ENCODE results near the gene GIPR. TPM values are rescaled to one million over a fixed set of nuclear protein-coding genes. Genes with fewer than 3 reads are reported as not detected.
A peak's percentile ranks its signal among the peaks of the same experiment; 100 is the strongest.

GIPR gene
- total and polyA plus RNA-seq, 10 of the 15 experiments (the other 5 are each of a cell fraction or from before 2014, with no cell fraction given) = 1.7 to 26.3 (median 13.7) TPM

- peaks cover 9% of the 10 kb centered on the region for H3K79me2 ChIP-seq (ENCODE audit: control insufficient read depth, insufficient read depth, low read length)
- BruUV-seq (replicated peaks) = no TSS peak
- ChIA-PET SMC1A (ENCODE audit: uncharacterized antibody, unreplicated experiment) (interaction anchor here (0.6 to 5.3 kb wide), 13 partner anchors 25 to 215 kb away, joined by 3 to 39 read pairs (median 4); partner anchors contain the start of genes GIPR and OPA3), POLR2A (interaction anchor here (0.6 to 3.7 kb wide), 15 partner anchors 12 to 959 kb away, joined by 3 to 25 read pairs (median 6); partner anchors contain the start of genes FBXO46, GIPR and VASP), CTCF (interaction anchor here (0.6 to 3.9 kb wide), 42 partner anchors 10 to 215 kb away, joined by 3 to 43 read pairs (median 5); partner anchors contain the start of genes FOSB, GIPR, QPCTL and RTN2), RAD21 (ENCODE audit: unreplicated experiment) (interaction anchor here (0.6 to 4.3 kb wide), 19 partner anchors 13 to 241 kb away, joined by 3 to 47 read pairs (median 5); partner anchors contain the start of genes GIPR, OPA3 and SIX5)
- WGBS (ENCODE audit: insufficient coverage, insufficient replicate concordance, low lambda C conversion rate, missing lambda C conversion rate) = 1% methylated on average over 37 of the region's 39 CpGs
- in situ Hi-C loops (cut with MboI) = loop anchor here (10.0 kb wide), 1 partner anchor 118 kb away; no protein-coding TSS in a partner anchor
- H3K9me3 ChIP-seq (replicated peaks; ENCODE audit: control insufficient read depth, insufficient read depth, low read length) = no peaks in the 10 kb centered on the region
- peak; percentile 38 for ATAC-seq
- H3K27me3 ChIP-seq (replicated peaks in 1 of 2; ENCODE audit: control insufficient read depth in 2 of 2, insufficient read depth in 2 of 2, low read length in 1 of 2) = no peaks in the 10 kb centered on the region
- peak; percentile 84 for DNase-seq (ENCODE audit: low read depth, low spot score)
- peak overlapping the region; percentile 81 for H3K4me2 ChIP-seq (ENCODE audit: control insufficient read depth, insufficient read depth)
- H3K36me3 ChIP-seq (ENCODE audit: control insufficient read depth in 2 of 2, insufficient read depth in 2 of 2, low read length in 1 of 2) = no peaks in the 10 kb centered on the region
- peak overlapping the region; percentile 74 for H3K27ac ChIP-seq (ENCODE audit: control insufficient read depth, insufficient read depth)
- peak overlapping the region; percentile 53 for H3K4me3 ChIP-seq
- FAIRE-seq = peak; percentile 95
- no peaks in the 10 kb centered on the region for H4K20me1 ChIP-seq (ENCODE audit: control insufficient read depth, insufficient read depth)
- peak overlapping the region; percentile 51 for H2AFZ ChIP-seq (ENCODE audit: control insufficient read depth, low read depth, low read length)
- intact Hi-C loops (cut with micrococcal nuclease; ENCODE audit: unreplicated experiment) = loop anchor here (1.0 to 10.0 kb wide), 5 partner anchors 28 to 238 kb away; partner anchors contain the start of genes POLR1G, PPP1R13L and VASP
- H3K4me1 ChIP-seq (ENCODE audit: control insufficient read depth, insufficient read depth, low read length) = peaks cover 33% of the 10 kb centered on the region
- peak overlapping the region; percentile 82; the same call in 1 of the 2 replicates for H3K9ac ChIP-seq (ENCODE audit: control insufficient read depth, insufficient read depth, low read length)
- no peak for TF ChIP-seq ZNF274 (IDR thresholded peaks at IDR 0.05; ENCODE audit: insufficient read depth, insufficient read length)
- TF ChIP-seq RAD51 (IDR thresholded peaks at IDR 0.05) = no peak
- TF ChIP-seq POLR2AphosphoS5 (IDR thresholded peaks at IDR 0.05; ENCODE audit: low read length) = no peak; the same call in 1 of the 2 replicates
- peak; percentile 22 to 49; a peak in 1 of 4 replicates for TF ChIP-seq BHLHE40 (IDR thresholded peaks at IDR 0.05; ENCODE audit: borderline replicate concordance in 1 of 2, low read depth in 2 of 2, low read length in 1 of 2)
- peak; percentile 61 for TF ChIP-seq IKZF1 (conservative IDR thresholded peaks at IDR 0.05)
- 0 out of 2 replicates have a peak, but pooled peaks have one; percentile 26 for TF ChIP-seq SIN3A (IDR thresholded peaks at IDR 0.05; ENCODE audit: low read depth, low read length)
- peak; percentile 94 for TF ChIP-seq NR2F1 (conservative IDR thresholded peaks at IDR 0.05)
- no peak for TF ChIP-seq MTA3 (IDR thresholded peaks at IDR 0.05; ENCODE audit: borderline replicate concordance, low read length)
- TF ChIP-seq RUNX3 (IDR thresholded peaks at IDR 0.05; ENCODE audit: low read length) = peak; percentile 59
- no peak for TF ChIP-seq PML (IDR thresholded peaks at IDR 0.05; ENCODE audit: low read length)
- TF ChIP-seq SP1 (IDR thresholded peaks at IDR 0.05; ENCODE audit: low read depth, low read length) = peak; percentile 35
- peak; percentile 69; the same call in 1 of the 2 replicates for TF ChIP-seq CREB1 (IDR thresholded peaks at IDR 0.05; ENCODE audit: low read depth)
- no peak for TF ChIP-seq SIX5 (IDR thresholded peaks at IDR 0.05; ENCODE audit: low read depth, low read length, severe bottlenecking)
- TF ChIP-seq FOS (IDR thresholded peaks at IDR 0.05; ENCODE audit: borderline replicate concordance, extremely low read depth, insufficient read length) = no peak
- TF ChIP-seq SPI1 (IDR thresholded peaks at IDR 0.05; ENCODE audit: borderline replicate concordance, insufficient read depth, low read depth, low read length) = peak; percentile 29; the same call in 1 of the 2 replicates
- 0 out of 2 replicates have a peak, but pooled peaks have one; percentile 35 for TF ChIP-seq CHD2 (IDR thresholded peaks at IDR 0.05; ENCODE audit: borderline replicate concordance, low read depth, low read length)
- peak; percentile 92 for TF ChIP-seq MEF2B (IDR thresholded peaks at IDR 0.05; ENCODE audit: partially characterized antibody, poor library complexity, severe bottlenecking)
- TF ChIP-seq NBN (IDR thresholded peaks at IDR 0.05) = no peak; the same call in 1 of the 2 replicates
- TF ChIP-seq ZBTB40 (IDR thresholded peaks at IDR 0.05; ENCODE audit: borderline replicate concordance) = no peak
- peak; percentile 65 for TF ChIP-seq CREM (IDR thresholded peaks at IDR 0.05; ENCODE audit: low read depth)
Observed at GRCh38 chr19:45643024-45643926, 24.7 kb upstream of the GIPR start.
